ENCODE results near the gene EXOC1.

- no peak for TF ChIP-seq POLR2A (IDR thresholded peaks at IDR 0.05; ENCODE audit: low read depth, low read length)
- no peak for TF ChIP-seq POLR2AphosphoS5 (IDR thresholded peaks at IDR 0.05; ENCODE audit: low read depth, low read length)
Measured at GRCh38 chr4:55884093-55884850, 30.8 kb downstream of the EXOC1 start.
